Lower leg skin (tissue), 4 donors: Measurements from ENCODE around the gene PYGB. TPM values are rescaled to one million over a fixed set of nuclear protein-coding genes. Genes with fewer than 3 reads are reported as not detected.

ENCODE experiments used
- DNase-seq, 2 donors: peaks; one replicate each; pipeline ENCODE4 v3.0.0-alpha.2; 2019; ENCODE audit warnings: low spot score in 2 of 2
- H3K4me3 ChIP-seq: fragments of 200-600 bp; sonication (generic); 2 replicates; pipeline ENCODE4 v1.5.1; 2017; ENCODE audit warnings: mild to moderate bottlenecking, low read depth; ENCODE audit not compliant: poor library complexity, severe bottlenecking
- POLR2A ChIP-seq, 2 donors: fragments of 450-650 bp; IDR thresholded peaks; one replicate each; pipeline ENCODE4 v1.6.1; 2016 to 2017; ENCODE audit warnings: antibody characterized with exemption in 2 of 2, mild to moderate bottlenecking in 1 of 2, moderate library complexity in 1 of 2
- WGBS, 2 donors: methylation state at CpG; one replicate each; pipeline ENCODE4 v1.1.5; 2018; 5-methylcytosine and 5-hydroxymethylcytosine counted together
- intact Hi-C: fragments of 100-400 bp; cut with DNase I; formaldehyde crosslinking; loops from one replicate; pipeline ENCODE4 v1.15.0; 2023; ENCODE audit warnings: low total_unique reads
- total RNA-seq, 4 donors: library from RNA; depleted of rRNA; stranded (reverse); fragments of >200 nt; gene quantifications; one replicate each; pipeline ENCODE4 v1.1.0, GENCODE V29; 2016
- TF ChIP-seq, protein P1 (sequence below), 3 donors: fragments of 450-650 bp; IDR thresholded peaks; one replicate each; pipeline ENCODE4 v1.5.1; 2016; ENCODE audit warnings: antibody characterized with exemption in 3 of 3, mild to moderate bottlenecking in 3 of 3, moderate library complexity in 2 of 3

PYGB gene
- total RNA-seq, result 100 to 1,000 TPM in 3 of 4 donors, 10 to 100 TPM in 1; 99.0 to 308 (median 194) TPM

DNA sequence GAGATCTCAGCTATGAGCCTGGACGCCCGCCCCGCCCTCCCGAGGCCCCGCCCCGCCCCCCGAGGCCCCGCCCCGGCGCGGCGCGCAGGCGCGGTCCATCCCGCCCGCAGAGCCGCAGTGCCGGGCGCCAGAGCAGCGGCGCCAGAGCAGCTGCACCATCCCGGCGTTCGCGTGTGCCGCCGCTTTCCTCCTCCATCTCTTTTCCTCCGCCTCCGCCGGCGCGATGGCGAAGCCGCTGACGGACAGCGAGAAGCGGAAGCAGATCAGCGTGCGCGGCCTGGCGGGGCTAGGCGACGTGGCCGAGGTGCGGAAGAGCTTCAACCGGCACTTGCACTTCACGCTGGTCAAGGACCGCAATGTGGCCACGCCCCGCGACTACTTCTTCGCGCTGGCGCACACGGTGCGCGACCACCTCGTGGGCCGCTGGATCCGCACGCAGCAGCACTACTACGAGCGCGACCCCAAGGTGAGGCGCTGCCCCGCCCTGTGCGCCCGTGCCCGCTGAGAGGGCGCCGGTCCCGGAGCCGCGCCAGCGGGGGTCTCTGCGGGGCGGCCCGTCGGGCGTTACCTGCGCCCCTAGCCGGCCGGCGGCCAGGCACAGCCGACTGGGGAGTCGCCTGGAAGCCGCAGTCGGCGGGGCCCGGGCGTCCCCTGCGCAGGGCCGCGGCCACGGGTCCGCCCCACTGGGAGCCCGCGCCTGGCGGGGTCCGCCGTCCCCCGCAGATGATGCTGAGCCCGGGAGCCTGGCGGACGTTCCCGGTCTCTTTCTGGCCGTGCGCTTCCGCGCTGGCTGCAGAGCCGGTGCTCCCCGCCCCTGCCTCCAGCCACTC lies at the start of gene PYGB:
PYGB (plus strand) TSS at position 130 of the 830 bp plus-strand sequence; CDS start at position 224, 94 bp downstream.
- peak within 1 kb of the TSS; percentile 96 for H3K4me3 ChIP-seq
- TF ChIP-seq POLR2A (IDR thresholded peaks at IDR 0.05), result no peak
- TF ChIP-seq, protein P1, sequence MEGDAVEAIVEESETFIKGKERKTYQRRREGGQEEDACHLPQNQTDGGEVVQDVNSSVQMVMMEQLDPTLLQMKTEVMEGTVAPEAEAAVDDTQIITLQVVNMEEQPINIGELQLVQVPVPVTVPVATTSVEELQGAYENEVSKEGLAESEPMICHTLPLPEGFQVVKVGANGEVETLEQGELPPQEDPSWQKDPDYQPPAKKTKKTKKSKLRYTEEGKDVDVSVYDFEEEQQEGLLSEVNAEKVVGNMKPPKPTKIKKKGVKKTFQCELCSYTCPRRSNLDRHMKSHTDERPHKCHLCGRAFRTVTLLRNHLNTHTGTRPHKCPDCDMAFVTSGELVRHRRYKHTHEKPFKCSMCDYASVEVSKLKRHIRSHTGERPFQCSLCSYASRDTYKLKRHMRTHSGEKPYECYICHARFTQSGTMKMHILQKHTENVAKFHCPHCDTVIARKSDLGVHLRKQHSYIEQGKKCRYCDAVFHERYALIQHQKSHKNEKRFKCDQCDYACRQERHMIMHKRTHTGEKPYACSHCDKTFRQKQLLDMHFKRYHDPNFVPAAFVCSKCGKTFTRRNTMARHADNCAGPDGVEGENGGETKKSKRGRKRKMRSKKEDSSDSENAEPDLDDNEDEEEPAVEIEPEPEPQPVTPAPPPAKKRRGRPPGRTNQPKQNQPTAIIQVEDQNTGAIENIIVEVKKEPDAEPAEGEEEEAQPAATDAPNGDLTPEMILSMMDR (IDR thresholded peaks at IDR 0.05), result no peak
- intact Hi-C loops, result loop anchor here (10.0 kb wide), 1 partner anchor 53 kb away; the partner anchor contains the start of gene ENTPD6
- peak in 1 of 2 donors; percentile 95 for DNase-seq
- WGBS, 2 donors, result 0% methylated on average over 3 to 22 of the region's 113 CpGs

DNA sequence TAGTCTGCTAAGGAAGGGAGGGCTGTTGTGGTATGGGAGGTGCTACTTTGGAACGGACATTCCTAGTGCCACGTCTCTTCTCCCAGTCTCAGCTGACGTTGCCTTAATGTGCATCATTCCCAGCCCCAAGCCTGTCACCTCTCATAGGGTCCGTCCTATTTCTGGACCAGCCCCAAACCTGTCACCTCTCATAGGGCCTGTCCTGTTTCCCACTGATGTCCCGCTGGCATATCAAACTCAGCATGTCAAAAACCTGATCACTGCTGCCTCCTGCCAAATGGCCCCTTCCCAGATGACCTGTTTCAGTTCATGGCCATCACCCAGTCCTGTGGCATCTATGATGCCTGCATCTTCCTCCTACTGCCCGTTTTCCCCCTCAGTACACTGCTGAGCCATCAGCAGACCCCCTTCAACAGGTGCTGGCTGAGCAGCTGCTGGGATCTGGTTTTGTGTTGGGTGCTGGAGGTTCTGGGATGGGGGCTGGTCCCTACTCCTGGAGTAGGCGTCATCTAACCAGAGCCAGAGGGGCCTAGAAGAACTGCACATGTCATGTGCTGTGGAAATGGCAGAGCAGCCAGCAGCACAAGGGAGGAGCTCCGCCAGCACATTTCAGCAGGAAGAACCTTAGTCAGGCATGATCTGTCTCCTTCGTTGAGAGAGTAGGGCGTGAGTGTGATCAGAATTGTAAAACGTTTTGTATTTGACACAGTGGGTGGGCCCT lies 49.1 kb upstream of the PYGB start:
- DNase-seq, result peak in 1 of 2 donors; percentile 81
- intact Hi-C loops, result loop anchor here (10.0 kb wide), 2 partner anchors 46 to 114 kb away; partner anchors contain the start of genes PYGB and VSX1
- TF ChIP-seq, protein P1 (IDR thresholded peaks at IDR 0.05), result no peak
- TF ChIP-seq POLR2A (IDR thresholded peaks at IDR 0.05), result no peak
- H3K4me3 ChIP-seq, result no peak overlapping the region
- 57 to 59% methylated on average over 10 to 11 of the region's 11 CpGs for WGBS, 2 donors

DNA sequence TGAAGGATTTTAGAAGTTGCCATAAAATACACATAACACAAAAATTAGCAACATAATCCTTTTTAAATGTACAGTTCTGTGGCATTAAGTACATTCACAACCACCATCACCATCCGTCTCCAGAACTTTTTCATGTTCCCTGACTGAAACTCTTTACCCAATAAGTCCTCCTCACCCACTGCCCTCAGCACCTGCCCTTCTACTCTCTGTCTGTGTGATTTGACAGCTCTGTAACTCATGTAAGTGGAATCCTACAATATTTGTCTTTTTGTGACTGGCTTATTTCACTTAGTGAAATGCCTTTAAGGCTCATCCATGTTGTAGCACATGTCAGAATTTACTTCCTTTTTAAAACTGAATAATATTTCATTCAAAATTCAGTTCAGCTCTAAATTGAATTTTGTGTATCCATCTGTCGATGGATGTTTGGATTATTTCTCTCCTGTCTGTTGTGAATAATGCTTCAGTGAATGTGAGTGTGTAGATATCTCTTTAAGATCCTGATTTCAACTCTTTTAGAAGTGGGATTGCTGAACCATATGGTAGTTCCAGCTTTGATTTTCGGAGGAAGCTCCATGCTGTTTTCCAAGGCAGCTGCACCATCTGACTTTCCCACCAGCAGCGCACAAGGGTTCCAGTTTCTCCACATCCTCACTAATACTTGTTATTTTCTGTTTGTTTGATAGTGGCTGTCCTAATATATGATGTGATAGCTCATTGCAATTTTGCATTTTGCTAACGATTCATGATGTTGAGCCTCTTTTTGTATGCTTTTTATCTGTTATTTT lies 48.2 kb upstream of the PYGB start:
- no peak for TF ChIP-seq POLR2A (IDR thresholded peaks at IDR 0.05)
- TF ChIP-seq, protein P1 (IDR thresholded peaks at IDR 0.05), result no peak
- intact Hi-C loops, result loop anchor here (10.0 kb wide), 2 partner anchors 45 to 115 kb away; partner anchors contain the start of genes PYGB and VSX1
- H3K4me3 ChIP-seq, result no peak overlapping the region
- WGBS, 2 donors, result 69 to 73% methylated on average over 5 of the region's 5 CpGs
- DNase-seq, result peak in 1 of 2 donors; percentile 58

DNA sequence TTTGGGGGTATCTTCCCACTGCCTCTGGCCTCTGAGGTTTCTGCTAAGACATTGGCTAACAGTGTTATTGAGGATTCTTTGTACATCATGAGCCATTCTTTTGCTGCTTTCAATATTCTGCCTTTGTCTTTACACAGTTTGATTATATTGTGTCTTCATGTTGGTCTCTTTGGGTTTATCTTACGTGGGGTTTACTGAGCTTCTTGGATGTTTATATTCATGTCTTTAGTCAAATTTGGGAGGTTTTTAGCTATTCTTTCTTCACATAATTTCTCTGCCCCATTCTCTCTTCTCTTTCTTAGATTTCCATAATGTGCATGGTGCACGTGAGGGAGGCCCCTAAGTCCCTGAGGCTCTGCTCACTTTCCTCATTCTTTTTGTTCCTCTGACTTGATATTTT lies 44.8 kb upstream of the PYGB start:
- DNase-seq, result no peak
- intact Hi-C loops, result no loop called here
- TF ChIP-seq, protein P1 (IDR thresholded peaks at IDR 0.05), result no peak
- no peak for TF ChIP-seq POLR2A (IDR thresholded peaks at IDR 0.05)
- WGBS, 2 donors, result 39 to 41% methylated on average over 2 of the region's 2 CpGs
- no peak overlapping the region for H3K4me3 ChIP-seq

DNA sequence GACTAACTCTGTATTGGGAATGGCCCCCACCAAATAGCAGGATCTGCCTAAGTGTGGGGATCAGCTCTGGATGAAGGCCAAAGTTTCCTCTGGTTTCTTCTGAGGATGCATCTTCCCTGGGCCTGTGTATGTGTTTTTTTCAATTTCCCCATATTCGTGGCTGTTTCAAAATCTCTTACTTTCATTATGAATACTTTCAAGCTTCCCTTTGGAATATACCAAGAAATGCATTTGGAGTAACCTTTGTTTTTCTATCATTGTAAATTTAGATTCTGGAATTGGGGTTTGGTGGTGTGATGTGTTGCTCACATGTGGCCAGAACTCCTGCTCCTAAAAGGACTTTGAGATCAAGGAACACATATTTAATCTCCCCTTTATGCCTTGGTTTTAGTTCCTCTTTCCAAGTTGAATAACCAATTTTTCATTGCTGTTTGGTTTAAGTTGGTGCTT lies 44.0 kb upstream of the PYGB start:
- no peak for DNase-seq
- no peak overlapping the region for H3K4me3 ChIP-seq
- WGBS, 2 donors, result 56 to 67% methylated on average over 1 of the region's 1 CpG
- intact Hi-C loops, result no loop called here
- no peak for TF ChIP-seq POLR2A (IDR thresholded peaks at IDR 0.05)
- TF ChIP-seq, protein P1 (IDR thresholded peaks at IDR 0.05), result no peak
